GM19455 (cell line): ENCODE results near the gene UMPS.
"Not testable (repeated sequence)": the region's sequence is repeated elsewhere in the genome, so short reads cannot be mapped to it uniquely, and the experiment has no call there.

ENCODE experiments used
- ATAC-seq: cut with Tn5 transposase; IDR thresholded peaks from one replicate; pipeline ENCODE4 v1.9.1; 2021; ENCODE audit not compliant: unreplicated experiment

UMPS gene

DNA sequence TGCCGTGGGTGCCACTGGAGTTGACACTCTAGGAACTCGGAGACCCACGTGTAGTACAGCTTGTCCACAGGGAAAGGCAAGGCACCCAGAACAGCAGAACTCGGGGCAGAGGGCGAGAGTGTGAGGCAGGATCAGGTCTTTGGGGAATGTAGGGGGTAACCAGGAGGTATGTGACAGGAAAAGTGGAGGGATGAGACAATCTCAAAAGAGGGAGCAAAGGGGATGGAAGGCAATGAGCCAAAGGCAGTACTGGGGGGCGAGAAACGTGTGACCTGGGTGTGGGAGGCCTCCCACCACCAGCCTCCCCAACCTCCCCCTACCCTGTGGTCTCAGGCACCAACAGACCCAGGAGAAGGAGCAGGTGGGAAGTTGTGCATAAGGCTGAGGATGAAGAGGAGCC lies 48.9 kb downstream of the UMPS start:
- no peak for ATAC-seq

DNA sequence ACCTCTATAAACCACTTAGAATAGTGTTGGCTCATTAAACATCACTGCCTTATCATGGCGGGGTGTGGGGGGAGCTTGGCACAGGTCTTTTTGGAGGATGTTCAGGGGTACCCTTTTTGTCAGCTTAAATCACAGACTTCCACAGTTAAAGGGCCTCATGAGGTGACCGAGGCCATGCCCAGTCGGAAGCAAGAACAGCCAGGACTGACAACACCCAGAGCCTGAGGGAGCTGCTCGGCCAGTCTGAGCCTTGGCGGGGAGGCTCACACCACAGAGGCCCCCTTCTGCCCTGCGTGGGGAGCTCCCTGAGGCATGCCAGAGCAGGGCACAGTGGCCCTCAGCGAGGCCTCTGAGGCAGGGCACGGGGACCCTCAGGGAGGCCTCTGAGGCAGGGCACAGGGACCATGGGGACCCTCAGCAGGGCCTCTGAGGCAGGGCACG lies 49.5 kb downstream of the UMPS start:
- no peak for ATAC-seq

DNA sequence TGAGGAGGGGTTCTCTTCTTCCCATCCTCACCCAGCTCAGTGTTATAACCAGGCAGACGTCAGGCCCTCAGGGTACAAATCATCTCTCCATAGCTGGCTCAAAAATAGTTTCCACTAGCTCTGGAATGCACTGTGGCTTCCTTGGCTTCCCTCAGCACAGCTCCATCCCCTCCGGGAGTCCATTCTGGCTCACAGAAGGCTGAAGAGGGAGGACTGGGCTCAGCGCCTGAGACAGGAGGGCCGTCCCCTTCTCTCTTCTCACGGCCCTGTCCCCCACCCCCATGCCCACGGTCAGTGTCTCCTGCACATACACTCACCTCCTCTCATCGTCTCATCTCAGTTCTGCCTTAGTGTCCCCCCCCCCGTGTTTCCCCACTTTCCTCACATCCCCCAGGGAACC lies 50.1 kb downstream of the UMPS start:
- no peak for ATAC-seq

DNA sequence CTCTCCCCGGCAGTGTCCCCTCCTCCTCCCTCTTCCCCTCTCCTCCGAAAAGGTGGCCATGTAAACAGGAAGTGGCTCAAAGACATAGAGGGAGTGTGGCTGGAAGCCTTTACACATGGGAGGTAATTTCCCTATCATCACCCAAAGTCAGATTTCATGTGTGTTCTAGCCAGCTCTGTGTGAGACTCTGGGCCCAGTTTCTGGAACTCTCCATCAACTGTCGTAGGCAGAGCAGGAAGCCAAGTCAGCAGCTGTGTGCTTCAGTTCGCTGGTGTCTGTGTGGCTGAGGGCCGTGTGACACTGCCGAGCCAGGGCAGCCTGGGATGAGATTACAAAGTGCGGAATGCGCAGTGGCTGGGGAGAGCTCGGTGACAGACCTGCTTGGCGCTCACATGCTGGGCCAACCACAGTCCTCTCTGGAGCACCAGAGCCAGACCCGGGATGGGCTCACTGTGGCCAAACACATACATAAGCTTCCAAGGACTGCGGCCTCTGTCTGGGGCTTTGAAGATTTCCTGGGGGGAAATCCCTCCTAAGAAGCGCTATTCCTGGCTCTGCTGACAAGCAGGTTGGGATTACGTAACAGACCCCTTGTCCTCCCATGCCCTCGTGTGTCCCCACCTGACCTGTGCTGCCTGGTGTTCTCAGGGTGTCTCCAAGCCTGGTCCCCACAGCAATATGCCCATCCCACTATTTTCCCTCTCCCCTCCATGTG lies 50.7 kb downstream of the UMPS start:
- ATAC-seq, result no peak

DNA sequence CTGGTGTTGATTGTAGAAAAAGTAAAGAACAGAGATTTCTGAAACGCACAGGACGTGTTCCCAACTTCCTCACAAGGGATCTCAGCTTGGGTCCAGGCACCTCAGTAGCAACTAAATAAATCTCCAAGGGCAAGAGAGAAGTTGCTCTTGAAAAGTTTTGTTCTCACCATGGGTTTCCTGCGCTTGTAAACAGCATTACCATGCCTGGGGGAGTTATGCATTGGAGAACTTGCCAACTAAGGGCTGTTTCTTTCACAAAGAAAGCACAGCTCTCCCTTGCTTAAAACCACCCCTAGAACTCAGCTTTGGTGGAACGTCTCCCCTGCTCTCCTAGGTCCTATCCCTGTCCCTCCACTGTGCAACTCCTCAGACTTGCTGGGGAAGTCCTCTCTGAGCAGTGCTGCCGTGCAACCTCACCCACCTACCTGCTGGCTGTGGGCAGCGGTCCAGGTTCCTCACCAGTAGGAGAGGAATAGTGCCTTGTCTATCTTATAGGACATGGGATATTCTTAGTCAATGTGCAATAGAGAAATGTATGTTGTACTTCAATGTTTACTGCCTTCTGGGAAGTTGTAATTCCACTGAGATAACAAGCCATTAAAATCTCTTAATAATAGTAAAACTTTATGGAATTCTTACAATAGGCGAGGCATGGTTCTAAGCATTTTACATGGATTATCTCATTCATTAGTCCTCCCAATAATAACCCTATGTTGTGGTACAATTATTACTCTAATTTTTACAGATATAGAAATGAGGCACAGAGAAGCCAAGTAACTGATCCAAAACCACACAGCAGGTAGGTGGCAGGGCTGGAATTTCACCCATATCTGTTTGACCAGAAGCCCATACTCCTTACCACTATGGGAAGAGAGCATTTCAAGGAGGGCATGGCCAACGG lies 51.5 kb downstream of the UMPS start:
- no peak for ATAC-seq

DNA sequence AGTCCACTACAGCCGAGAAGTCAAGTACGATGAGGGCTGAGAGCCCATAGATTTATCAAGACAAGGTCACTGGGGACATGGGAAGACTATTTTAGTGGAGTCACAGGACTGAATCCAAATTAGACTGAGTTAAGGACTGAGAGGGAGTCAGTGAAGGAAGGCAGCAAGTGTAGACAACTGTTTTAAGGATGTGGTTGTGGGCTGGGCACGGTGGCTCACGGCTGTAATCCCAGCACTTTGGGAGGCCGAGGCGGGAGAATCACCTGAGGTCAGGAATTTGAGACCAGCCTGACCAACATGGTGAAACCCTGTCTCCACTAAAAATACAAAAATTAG lies 52.1 kb downstream of the UMPS start:
- ATAC-seq, result not testable (repeated sequence)

DNA sequence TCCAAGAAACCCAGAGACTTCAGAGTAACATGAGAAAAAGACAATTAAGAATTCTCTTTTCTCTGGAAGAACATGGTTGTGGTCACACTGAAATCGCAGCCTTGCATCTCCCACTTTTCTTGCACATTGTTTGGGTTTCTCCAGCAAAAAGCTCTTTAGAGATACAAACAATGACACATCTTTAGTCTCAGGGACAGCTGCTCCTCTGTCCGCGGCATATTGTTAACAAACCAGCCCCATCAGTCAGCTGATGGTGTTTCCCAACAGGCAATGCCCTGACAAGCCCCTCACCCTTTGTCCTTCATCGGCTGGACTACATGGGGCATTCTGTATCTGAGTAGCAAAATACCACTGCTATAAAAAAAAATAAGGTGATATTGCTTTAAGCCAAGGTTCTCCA lies 53.4 kb downstream of the UMPS start:
- ATAC-seq, result no peak

DNA sequence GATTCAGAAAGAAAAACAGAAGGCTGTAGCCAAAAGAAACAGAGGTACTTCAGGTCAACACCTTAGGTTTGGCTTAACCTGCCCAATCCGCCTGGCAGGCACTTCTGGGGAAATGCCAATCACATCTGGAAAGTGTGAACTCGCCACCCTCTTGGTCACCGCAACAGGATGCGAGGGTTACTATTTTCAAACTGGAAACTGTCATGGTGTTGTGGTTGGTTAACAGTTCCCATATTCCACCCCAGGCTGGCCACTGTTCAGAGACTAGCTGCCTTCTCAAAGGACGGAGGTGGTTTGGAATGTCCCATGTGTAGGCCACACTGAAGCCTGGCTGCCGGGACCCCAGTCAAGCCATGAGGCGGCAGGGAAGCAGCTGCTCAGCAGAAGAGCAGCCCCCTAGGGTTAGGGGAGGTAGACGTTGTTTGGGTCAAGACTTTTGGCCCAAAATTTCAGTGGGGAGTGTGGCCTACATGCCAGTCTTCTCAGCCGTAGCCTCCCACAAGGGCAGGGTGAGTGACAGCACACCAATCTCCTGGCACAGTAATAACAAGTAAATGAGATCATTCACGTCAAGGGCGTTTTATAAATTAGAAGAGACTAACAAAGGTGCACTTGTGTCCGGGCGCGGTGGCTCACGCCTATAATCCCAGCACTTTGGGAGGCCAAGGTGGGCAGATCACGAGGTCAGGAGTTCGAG lies 54.6 kb downstream of the UMPS start:
- ATAC-seq, result no peak

DNA sequence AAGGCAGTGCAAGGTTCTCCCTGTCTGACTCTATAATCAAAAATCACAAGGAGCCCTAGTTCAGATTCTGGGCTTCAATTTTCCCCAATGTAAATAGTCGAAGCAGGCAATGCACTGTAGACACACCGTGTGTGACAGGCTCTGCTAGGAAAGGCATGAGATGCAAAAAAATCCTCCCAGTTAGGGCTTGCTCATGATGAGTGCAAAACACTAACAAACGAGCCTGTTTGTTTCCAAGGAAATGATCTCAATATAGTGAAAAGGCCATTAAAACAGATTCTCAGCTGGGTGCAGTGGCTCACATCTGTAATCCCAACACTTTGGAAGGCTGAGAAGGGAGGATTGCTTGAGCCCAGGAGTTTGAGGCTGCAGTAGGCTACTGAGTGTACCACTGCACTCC lies 55.7 kb downstream of the UMPS start:
- ATAC-seq, result no peak

DNA sequence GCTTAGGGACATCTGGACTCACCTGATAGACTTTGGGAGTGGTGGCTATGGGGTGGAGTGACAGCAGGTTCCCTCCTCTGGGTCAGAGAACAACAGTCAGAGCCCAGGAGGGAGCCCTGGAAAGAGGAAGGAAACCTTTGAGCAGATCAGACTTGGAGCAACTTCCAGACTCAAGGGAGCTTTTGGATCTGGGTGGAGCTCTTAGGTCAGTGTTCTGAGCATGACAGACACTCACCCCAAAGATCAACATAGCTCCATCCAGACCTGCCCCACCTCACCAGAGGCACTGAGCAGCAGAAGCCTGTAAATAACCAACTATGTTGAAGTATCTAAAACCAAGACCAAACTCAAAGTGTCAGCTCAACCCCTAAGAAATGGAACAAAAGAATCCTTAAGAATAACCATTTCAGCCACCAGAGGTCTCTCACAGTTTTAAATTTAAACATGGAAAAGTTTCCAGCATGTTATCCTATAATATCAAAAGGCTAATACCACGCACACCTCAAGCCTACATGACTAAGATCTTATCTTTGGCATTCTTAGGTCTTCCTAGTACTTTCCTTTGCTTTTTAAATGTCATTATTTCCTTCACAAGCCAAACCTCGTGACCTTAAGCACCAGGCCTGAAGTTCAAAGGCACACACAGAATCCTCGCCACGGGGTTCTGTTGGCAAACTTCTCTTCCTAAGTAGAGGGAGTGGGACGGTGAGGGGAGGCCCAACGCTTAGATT lies 56.4 kb downstream of the UMPS start:
- ATAC-seq, result no peak

DNA sequence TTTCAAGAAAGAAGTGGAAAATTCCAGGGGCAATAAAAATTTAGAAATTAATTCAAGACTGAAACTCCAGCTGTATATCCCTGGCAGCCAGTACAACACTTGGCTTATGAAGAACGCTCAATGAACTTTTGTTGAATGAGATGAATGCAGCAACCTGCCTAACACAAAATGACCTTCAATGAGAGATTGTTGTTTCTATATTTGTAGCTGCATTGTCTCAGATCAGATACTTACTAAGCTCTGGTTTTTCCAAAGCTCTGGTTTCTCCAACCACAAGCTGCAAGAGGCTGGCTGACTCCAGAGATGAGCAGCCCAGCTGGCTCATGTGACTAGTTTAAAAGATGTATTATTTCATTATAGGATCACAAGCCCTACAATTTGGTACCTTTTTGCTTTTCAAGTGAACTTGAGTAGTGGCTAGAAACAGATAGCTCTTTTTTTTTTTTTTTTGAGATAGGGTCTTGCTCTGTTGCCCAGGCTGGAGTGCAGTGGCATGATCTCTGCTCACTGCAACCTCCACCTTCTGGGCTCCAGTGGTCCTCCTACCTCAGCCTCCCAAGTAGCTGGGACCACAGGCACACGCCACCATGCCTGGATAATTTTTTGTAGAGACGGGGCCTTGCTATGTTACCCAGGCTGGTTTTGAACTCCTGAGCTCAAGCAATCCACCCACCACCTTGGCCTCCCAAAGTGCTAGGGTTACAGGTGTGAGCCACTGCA lies 57.4 kb downstream of the UMPS start:
- ATAC-seq, result no peak

DNA sequence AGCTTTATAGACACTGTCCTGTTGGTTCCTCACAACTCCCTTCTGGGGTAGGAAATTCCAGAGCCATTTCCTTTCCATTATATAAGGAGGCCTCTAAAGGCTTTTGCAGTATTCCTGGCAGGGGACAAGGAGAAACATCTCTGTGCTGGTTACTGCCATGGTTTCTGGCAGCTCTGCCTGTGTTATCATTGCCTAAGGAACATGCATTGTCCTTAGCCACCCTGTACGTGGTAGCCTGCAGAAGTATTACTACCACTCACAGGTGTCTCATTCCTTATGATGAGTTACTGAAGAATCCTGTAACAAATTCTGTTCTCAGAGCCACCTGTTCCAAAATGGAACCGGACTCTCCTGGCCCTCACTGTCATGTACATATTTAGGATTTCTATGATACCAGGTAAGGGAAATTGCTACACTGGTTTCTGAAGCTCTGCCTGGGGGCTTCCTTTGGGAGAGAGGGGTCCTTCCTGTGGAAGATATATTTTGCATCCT lies 58.0 kb downstream of the UMPS start:
- no peak for ATAC-seq

DNA sequence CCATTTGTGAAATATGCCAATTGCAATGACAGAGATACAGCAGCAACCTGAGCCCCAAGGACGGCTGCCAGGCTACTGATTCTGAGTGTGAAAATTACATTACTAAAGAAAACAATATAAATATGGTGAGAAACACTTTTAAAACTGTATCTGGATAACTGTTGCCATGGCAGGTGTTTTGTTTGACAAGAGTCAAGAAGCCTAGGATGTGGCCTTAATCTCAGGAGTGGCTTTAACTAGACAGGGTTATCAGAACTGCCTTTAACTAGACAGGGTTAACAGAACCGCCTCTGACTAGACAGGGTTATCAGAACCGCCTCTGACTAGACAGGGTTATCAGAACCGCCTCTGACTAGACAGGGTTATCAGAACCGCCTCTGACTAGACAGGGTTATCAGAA lies 58.9 kb downstream of the UMPS start:
- ATAC-seq, result not testable (repeated sequence)

DNA sequence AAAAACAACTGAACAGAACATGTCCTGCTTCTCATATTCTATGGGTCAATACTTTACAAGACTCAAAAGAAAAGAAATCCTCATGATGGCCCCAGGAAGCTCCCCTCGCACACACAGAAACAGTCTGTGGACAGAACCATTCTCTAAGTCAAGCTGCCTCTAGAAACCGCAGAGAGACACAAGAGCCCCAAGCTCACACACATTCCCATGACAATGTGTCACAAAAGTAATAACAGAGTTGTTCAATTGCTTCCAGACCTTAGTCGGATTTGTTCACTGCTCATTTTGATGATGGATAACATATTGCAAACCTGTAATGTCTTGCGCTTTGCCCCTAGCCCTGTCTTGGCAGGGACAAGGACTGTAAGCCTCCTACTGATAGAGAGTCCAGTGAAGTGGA lies 60.9 kb downstream of the UMPS start:
- no peak for ATAC-seq

DNA sequence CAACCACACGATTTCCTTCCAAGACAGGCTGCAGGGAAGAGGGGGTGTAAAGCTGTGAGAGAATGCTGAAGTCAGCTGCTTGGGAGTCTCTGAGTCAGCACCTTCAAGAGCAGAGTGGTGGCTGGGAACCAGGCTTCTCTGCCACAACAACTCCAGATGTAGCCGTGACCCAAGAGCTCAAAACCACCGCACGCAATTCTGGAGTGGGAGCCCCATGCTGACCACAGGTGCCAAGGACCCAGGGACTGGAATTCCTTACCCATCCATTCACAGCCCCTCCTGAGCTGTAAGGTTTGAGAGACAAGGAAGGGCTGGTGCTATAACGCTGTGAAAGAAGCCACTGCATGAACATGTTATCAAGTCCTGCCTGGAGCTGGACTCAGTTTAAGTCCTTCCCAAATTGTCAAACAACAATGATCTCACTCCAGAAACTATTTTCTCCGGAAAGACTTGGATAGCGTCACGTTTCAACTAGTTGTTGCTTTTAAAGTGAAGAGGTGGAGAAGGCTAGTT lies 61.4 kb downstream of the UMPS start:
- ATAC-seq, result no peak

DNA sequence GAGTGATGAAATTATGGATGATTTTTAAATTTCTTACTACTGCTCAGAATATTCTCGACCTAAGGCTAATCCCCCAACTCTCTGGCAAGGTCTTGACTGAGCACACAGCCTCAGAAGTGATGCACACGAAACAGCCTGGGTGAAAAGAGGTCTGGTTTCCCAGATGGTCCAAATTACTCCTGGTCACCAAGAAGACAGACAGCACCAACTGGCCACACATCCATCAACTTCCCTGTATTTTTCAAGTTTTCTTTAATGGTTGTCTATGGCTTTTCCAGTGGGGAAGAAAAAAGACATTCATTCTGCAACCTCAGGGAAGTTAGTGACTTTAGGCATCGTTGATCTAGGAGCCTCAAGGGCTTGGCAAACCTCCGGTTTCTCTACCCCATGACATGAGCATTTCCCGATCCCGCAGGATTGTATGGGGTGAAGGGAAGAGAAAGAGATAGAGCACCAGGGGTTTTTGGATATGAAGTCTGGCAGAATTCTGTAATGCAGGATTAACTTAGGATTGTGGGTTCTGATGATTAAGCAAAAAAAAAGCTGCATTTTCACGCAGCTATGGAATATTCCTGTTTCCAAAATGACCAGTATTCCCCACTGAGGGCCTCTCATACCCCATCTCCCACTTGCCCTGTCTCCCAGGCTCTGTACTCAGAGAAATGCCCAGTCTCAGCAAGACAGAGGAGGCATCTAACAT lies 62.2 kb downstream of the UMPS start:
- no peak for ATAC-seq

DNA sequence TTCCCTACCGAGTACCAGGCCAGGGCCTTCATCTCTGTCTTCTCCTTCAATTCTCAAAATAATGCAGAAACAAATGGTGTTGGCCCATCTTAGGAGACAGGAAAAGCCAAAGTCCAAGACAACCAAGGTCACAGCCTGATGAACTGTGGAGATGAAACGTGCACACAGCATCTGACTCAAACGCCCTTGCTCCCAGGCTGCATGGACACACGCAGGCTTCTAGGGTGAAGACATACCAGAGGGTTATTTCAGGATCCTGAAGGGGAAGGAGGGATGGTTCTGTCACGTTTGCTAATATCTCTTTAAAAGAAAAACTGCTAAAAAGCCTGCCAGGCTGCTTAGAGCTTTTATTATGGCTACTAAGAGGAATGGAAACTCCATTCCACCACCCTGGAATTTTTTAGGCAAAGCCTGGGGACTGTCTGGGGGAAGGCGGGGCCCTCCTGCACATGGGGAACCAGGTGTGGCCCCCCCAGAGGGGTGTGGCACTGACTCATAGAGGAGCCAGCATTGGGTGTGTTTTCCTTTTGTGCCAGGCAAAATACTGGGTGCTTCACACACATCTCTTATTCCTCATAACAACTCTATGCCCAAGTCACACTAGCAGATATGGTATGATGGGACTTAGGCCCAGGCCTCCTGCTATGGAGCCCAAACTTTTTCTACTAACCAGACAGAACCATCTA lies 62.9 kb downstream of the UMPS start:
- ATAC-seq, result no peak

DNA sequence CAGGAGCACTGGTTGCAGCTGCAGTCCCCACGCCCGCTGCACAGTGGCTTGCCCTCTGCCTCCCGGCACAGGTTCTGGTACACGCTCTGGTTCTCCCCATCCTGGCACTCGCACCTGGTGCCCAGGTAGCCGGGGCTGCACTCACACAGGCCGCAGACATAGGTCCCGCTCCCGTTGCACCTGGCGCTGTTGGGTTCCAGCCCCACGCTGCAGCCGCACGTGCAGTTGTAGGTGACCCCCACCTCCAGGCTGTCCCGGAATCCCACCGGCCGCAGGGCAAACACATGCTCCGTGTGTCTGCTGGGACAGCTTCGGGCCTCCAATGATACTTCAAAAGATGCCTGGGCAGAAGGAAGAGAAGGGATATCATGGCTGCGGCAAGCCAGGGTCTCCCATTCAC lies 66.2 kb downstream of the UMPS start:
- ATAC-seq, result no peak

DNA sequence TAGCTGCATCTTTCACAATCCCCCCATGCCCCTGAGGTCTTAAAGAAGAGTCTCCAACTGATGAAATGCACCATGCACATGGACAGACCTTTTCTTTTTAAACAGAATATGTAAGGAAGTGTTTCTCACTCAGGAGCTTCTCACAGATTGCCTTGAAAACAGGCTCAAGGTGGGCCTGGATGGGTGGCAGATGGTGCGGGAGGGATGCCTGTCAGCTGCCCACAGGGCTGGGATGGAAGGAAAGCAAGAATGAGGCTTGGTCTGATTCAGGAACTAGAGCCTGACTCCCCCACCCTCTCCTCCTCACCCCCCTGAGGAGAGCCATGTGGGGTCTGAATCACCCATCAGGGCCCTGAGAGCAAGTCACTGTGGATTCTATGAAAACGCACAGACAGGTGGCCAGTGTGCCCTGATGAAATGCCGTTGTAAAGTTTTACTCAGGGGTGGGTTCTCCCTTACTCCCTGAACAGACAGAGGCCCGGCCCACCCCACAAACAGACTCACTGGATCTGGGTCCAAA lies 67.2 kb downstream of the UMPS start:
- no peak for ATAC-seq
